ENCODE data around the gene NMUR1. TPM values are rescaled to one million over a fixed set of nuclear protein-coding genes. Genes with fewer than 3 reads are reported as not detected.

NMUR1 gene
- total RNA-seq, 1 donor from 2014 or later: 0.10 TPM

GRCh38 chr2:231519975-231520555 lies 10.2 kb downstream of the NMUR1 start:
- peaks cover 3% of the 10 kb centered on the region for H3K27me3 Mint-ChIP-seq (ENCODE audit: low read depth)
- H3K4me3 Mint-ChIP-seq (ENCODE audit: unreplicated experiment): no peak overlapping the region
- no peak overlapping the region for H3K27ac Mint-ChIP-seq (ENCODE audit: unreplicated experiment)

GRCh38 chr2:231518771-231519170 lies 11.5 kb downstream of the NMUR1 start:
- no peak overlapping the region for H3K4me3 Mint-ChIP-seq (ENCODE audit: unreplicated experiment)
- no peaks in the 10 kb centered on the region for H3K9me3 Mint-ChIP-seq (ENCODE audit: low read depth)
- H3K27me3 Mint-ChIP-seq (ENCODE audit: low read depth): peaks cover 3% of the 10 kb centered on the region
- peaks cover 21% of the 10 kb centered on the region for H3K4me1 Mint-ChIP-seq (ENCODE audit: low read depth)
- H3K27ac Mint-ChIP-seq (ENCODE audit: unreplicated experiment): no peak overlapping the region
- no peak for TF ChIP-seq CTCF (IDR thresholded peaks at IDR 0.05)
- H3K36me3 Mint-ChIP-seq (ENCODE audit: low read depth): no peaks in the 10 kb centered on the region
- no peak for DNase-seq (ENCODE audit: low spot score)

More at GRCh38 chr2:231519975-231520555, 10.2 kb downstream of the NMUR1 start:
- DNase-seq (ENCODE audit: low spot score): no peak
- Mint-ChIP-seq H3K36me3 (ENCODE audit: low read depth) (no peaks in the 10 kb centered on the region), H3K9me3 (ENCODE audit: low read depth) (no peaks in the 10 kb centered on the region), H3K4me1 (ENCODE audit: low read depth) (peaks cover 15% of the 10 kb centered on the region)
- no peak for TF ChIP-seq CTCF (IDR thresholded peaks at IDR 0.05)

- H3K27ac Mint-ChIP-seq (ENCODE audit: unreplicated experiment): no peak overlapping the region
- peak; percentile 6 for DNase-seq (ENCODE audit: low spot score)
- no peaks in the 10 kb centered on the region for H3K9me3 Mint-ChIP-seq (ENCODE audit: low read depth)
- H3K36me3 Mint-ChIP-seq (ENCODE audit: low read depth): no peaks in the 10 kb centered on the region
- no peak for TF ChIP-seq CTCF (IDR thresholded peaks at IDR 0.05)
- H3K4me1 Mint-ChIP-seq (ENCODE audit: low read depth): peaks cover 17% of the 10 kb centered on the region
- no peak overlapping the region for H3K4me3 Mint-ChIP-seq (ENCODE audit: unreplicated experiment)
- no peaks in the 10 kb centered on the region for H3K27me3 Mint-ChIP-seq (ENCODE audit: low read depth)
Measured at GRCh38 chr2:231515603-231516002, 14.6 kb downstream of the NMUR1 start.

GRCh38 chr2:231514951-231515297 lies 15.3 kb downstream of the NMUR1 start:
- no peak for DNase-seq (ENCODE audit: low spot score)
- Mint-ChIP-seq H3K36me3 (ENCODE audit: low read depth) (no peaks in the 10 kb centered on the region), H3K4me3 (ENCODE audit: unreplicated experiment) (peak overlapping the region; percentile 89), H3K27ac (ENCODE audit: unreplicated experiment) (peak overlapping the region; percentile 97), H3K4me1 (ENCODE audit: low read depth) (peaks cover 17% of the 10 kb centered on the region), H3K9me3 (ENCODE audit: low read depth) (no peaks in the 10 kb centered on the region), H3K27me3 (ENCODE audit: low read depth) (no peaks in the 10 kb centered on the region)
- TF ChIP-seq CTCF (IDR thresholded peaks at IDR 0.05): no peak

GRCh38 chr2:231514225-231514950 lies 15.9 kb downstream of the NMUR1 start:
- peaks cover 17% of the 10 kb centered on the region for H3K4me1 Mint-ChIP-seq (ENCODE audit: low read depth)
- no peaks in the 10 kb centered on the region for H3K27me3 Mint-ChIP-seq (ENCODE audit: low read depth)
- no peak for TF ChIP-seq CTCF (IDR thresholded peaks at IDR 0.05)
- no peaks in the 10 kb centered on the region for H3K36me3 Mint-ChIP-seq (ENCODE audit: low read depth)
- H3K27ac Mint-ChIP-seq (ENCODE audit: unreplicated experiment): peak overlapping the region; percentile 97
- peak; percentile 98 for DNase-seq (ENCODE audit: low spot score)
- no peaks in the 10 kb centered on the region for H3K9me3 Mint-ChIP-seq (ENCODE audit: low read depth)
- H3K4me3 Mint-ChIP-seq (ENCODE audit: unreplicated experiment): peak overlapping the region; percentile 89

All from chondrocyte (in vitro differentiated cells).